H9 (cell line): ENCODE results near the gene TPPP3. TPM values are rescaled to one million over a fixed set of nuclear protein-coding genes. Genes with fewer than 3 reads are reported as not detected.

Experiments used
- DNase-seq: peaks from one replicate; pipeline ENCODE4 v3.0.0-alpha.2; 2017
- H2AFZ ChIP-seq: one replicate; pipeline ENCODE4 v1.6.1; 2013; ENCODE audit warnings: mild to moderate bottlenecking, low read length, control low read depth, moderate library complexity
- H2AK5ac ChIP-seq: 2 replicates; pipeline ENCODE4 v1.6.1; 2013; ENCODE audit warnings: low read length, control low read depth, mixed read lengths; ENCODE audit not compliant: insufficient read length
- H2BK120ac ChIP-seq: one replicate; pipeline ENCODE4 v1.6.1; 2013; ENCODE audit warnings: low read depth, mild to moderate bottlenecking, low read length, control low read depth, inconsistent platforms; ENCODE audit not compliant: poor library complexity, severe bottlenecking
- H2BK12ac ChIP-seq: 2 replicates; pipeline ENCODE4 v1.6.1; 2013; ENCODE audit warnings: low read length, control low read depth, mixed read lengths, low read depth; ENCODE audit not compliant: insufficient read length
- H2BK15ac ChIP-seq: 2 replicates; pipeline ENCODE4 v1.6.1; 2013; ENCODE audit warnings: low read depth, low read length, control low read depth
- H2BK20ac ChIP-seq: one replicate; pipeline ENCODE4 v1.6.1; 2013; ENCODE audit warnings: low read depth, mild to moderate bottlenecking, low read length, control low read depth, inconsistent platforms; ENCODE audit not compliant: poor library complexity, severe bottlenecking
- H2BK5ac ChIP-seq: 2 replicates; pipeline ENCODE4 v1.6.1; 2013; ENCODE audit warnings: low read length, control low read depth, mixed read lengths; ENCODE audit not compliant: insufficient read length
- H3K14ac ChIP-seq: 2 replicates; pipeline ENCODE4 v1.6.1; 2013; ENCODE audit warnings: low read length, control low read depth; ENCODE audit not compliant: insufficient read depth
- H3K18ac ChIP-seq: 2 replicates; pipeline ENCODE4 v1.6.1; 2013; ENCODE audit warnings: low read depth, mild to moderate bottlenecking, mixed read lengths, low read length, control low read depth; ENCODE audit not compliant: insufficient read length
- H3K23ac ChIP-seq: 2 replicates; pipeline ENCODE4 v1.6.1; 2013; ENCODE audit warnings: low read length, control low read depth, mixed read lengths, low read depth; ENCODE audit not compliant: insufficient read length
- H3K23me2 ChIP-seq: 2 replicates; pipeline ENCODE4 v1.6.1; 2013; ENCODE audit warnings: low read depth, mild to moderate bottlenecking, mixed read lengths, low read length, control low read depth; ENCODE audit not compliant: insufficient read length, poor library complexity, severe bottlenecking
- H3K27ac ChIP-seq: 2 replicates; pipeline ENCODE4 v1.5.1; 2013; ENCODE audit warnings: low read length, control low read depth, mixed read lengths, low read depth; ENCODE audit not compliant: insufficient read length
- H3K27me3 ChIP-seq: 2 replicates; pipeline ENCODE4 v1.6.1; 2013; ENCODE audit warnings: low read length, control low read depth, inconsistent platforms; ENCODE audit not compliant: insufficient read depth
- H3K4ac ChIP-seq: 2 replicates; pipeline ENCODE4 v1.6.1; 2013; ENCODE audit warnings: low read depth, mild to moderate bottlenecking, control low read depth, inconsistent platforms, low read length, moderate library complexity
- H3K4me1 ChIP-seq: 2 replicates; pipeline ENCODE4 v1.6.1; 2013; ENCODE audit warnings: low read length, control low read depth, inconsistent platforms; ENCODE audit not compliant: insufficient read depth
- H3K4me2 ChIP-seq: 2 replicates; pipeline ENCODE4 v1.6.1; 2013; ENCODE audit warnings: low read length, control low read depth, mixed read lengths; ENCODE audit not compliant: insufficient read length, insufficient read depth
- H3K56ac ChIP-seq: 2 replicates; pipeline ENCODE4 v1.6.1; 2013; ENCODE audit warnings: low read depth, mild to moderate bottlenecking, mixed read lengths, low read length, control low read depth; ENCODE audit not compliant: insufficient read length
- H3K79me1 ChIP-seq: 2 replicates; pipeline ENCODE4 v1.6.1; 2013; ENCODE audit warnings: low read depth, mild to moderate bottlenecking, moderate library complexity, low read length, control low read depth, inconsistent platforms; ENCODE audit not compliant: insufficient read depth, poor library complexity, severe bottlenecking
- H3K79me2 ChIP-seq: 2 replicates; pipeline ENCODE4 v1.6.1; 2013; ENCODE audit warnings: low read length, control low read depth, inconsistent platforms; ENCODE audit not compliant: insufficient read depth
- H3K9ac ChIP-seq: 2 replicates; pipeline ENCODE4 v1.6.1; 2013; ENCODE audit warnings: low read length, control low read depth, mixed read lengths; ENCODE audit not compliant: insufficient read length; ENCODE audit errors: extremely low read depth
- H3K9me3 ChIP-seq: one replicate; pipeline ENCODE4 v1.6.1; 2013; ENCODE audit warnings: low read depth, low read length, inconsistent platforms; ENCODE audit not compliant: control insufficient read depth
- H3T11ph ChIP-seq: one replicate; pipeline ENCODE4 v1.6.1; 2013; ENCODE audit warnings: mild to moderate bottlenecking, low read length, control low read depth, inconsistent platforms
- H4K20me1 ChIP-seq: one replicate; pipeline ENCODE4 v1.6.1; 2013; ENCODE audit not compliant: control insufficient read depth, insufficient read length, insufficient read depth
- H4K5ac ChIP-seq: 2 replicates; pipeline ENCODE4 v1.6.1; 2013; ENCODE audit warnings: low read depth, mild to moderate bottlenecking, mixed read lengths, low read length, control low read depth; ENCODE audit not compliant: insufficient read length
- H4K8ac ChIP-seq: replicated peaks from 2 replicates; pipeline ENCODE4 v1.6.1; 2013; ENCODE audit warnings: low read length, control low read depth, mixed read lengths, low read depth; ENCODE audit not compliant: insufficient read length
- H4K91ac ChIP-seq: 2 replicates; pipeline ENCODE4 v1.6.1; 2013; ENCODE audit warnings: low read depth, mild to moderate bottlenecking, moderate library complexity, mixed read lengths, low read length, control low read depth; ENCODE audit not compliant: insufficient read length
- H3K27ac Mint-ChIP-seq, 3 experiments: 2 replicates in 2 of 3; 3 replicates in 1 of 3; pipeline ENCODE4 v1.8.0; 2020 to 2021; ENCODE audit warnings: mixed read lengths in 3 of 3, mild to moderate bottlenecking in 1 of 3, moderate library complexity in 1 of 3
- H3K27me3 Mint-ChIP-seq: 2 replicates; pipeline ENCODE4 v1.8.0; 2021; ENCODE audit warnings: low read depth, mild to moderate bottlenecking, moderate library complexity, mixed read lengths
- H3K36me3 Mint-ChIP-seq, 3 experiments: 2 replicates in 2 of 3; 3 replicates in 1 of 3; pipeline ENCODE4 v1.8.0; 2020 to 2021; ENCODE audit warnings: low read depth in 3 of 3, mixed read lengths in 3 of 3; ENCODE audit not compliant: insufficient read depth in 1 of 3
- H3K4me1 Mint-ChIP-seq, 2 experiments: 2 replicates each; pipeline ENCODE4 v1.8.0; 2020; ENCODE audit warnings: mixed read lengths in 2 of 2
- H3K4me3 Mint-ChIP-seq, 2 experiments: 2 replicates in 1 of 2; 3 replicates in 1 of 2; pipeline ENCODE4 v1.8.0; 2020 to 2021; ENCODE audit warnings: mild to moderate bottlenecking in 2 of 2, mixed read lengths in 2 of 2, moderate library complexity in 1 of 2
- H3K9me3 Mint-ChIP-seq, 2 experiments: 2 replicates in 1 of 2; 3 replicates in 1 of 2; pipeline ENCODE4 v1.8.0; 2020; ENCODE audit warnings: mild to moderate bottlenecking in 2 of 2, mixed read lengths in 2 of 2, moderate library complexity in 1 of 2
- CTCF ChIP-seq: fragments of 200-600 bp; sonication (generic); conservative IDR thresholded peaks from 3 replicates; pipeline ENCODE4 v1.8.0; 2021; ENCODE audit warnings: antibody characterized with exemption, mild to moderate bottlenecking
- WGBS: extraction: QIAGEN DNeasy Blood & Tissue Kit; methylation state at CpG from one replicate; pipeline ENCODE4 v1.1.7; 2013; ENCODE audit warnings: missing lambda C conversion rate, low lambda C conversion rate, mixed read lengths; ENCODE audit not compliant: insufficient read length; ENCODE audit errors: extremely low coverage; 5-methylcytosine and 5-hydroxymethylcytosine counted together
- total RNA-seq: library from RNA; stranded (reverse); gene quantifications from 2 replicates; pipeline ENCODE4 v1.2.1, GENCODE V29; 2021

TPPP3 gene
- total RNA-seq, 1 experiment from 2014 or later, result 0.79 TPM

- WGBS, result no CpG with 5 or more reads among the region's 16 CpGs
- Histone ChIP-seq H4K20me1 (no peaks in the 10 kb centered on the region), H3K9ac (no peak overlapping the region), H3K23me2 (peaks cover 11% of the 10 kb centered on the region), H3T11ph (no peak overlapping the region), H3K18ac (no peak overlapping the region), H4K91ac (no peak overlapping the region), H4K5ac (no peak overlapping the region), H2BK20ac (no peak overlapping the region), H2BK15ac (no peak overlapping the region), H3K79me1 (no peaks in the 10 kb centered on the region), H3K4me2 (no peak overlapping the region), H3K27ac (no peak overlapping the region), H2BK12ac (no peak overlapping the region), H3K4ac (no peak overlapping the region), H3K14ac (no peak overlapping the region), H2BK5ac (no peak overlapping the region), H3K27me3 (no peaks in the 10 kb centered on the region), H3K79me2 (no peaks in the 10 kb centered on the region; the same call in 1 of the 2 replicates), H2AFZ (no peak overlapping the region), H4K8ac (no peak overlapping the region), H2BK120ac (no peak overlapping the region), H3K23ac (no peak overlapping the region), H3K56ac (no peak overlapping the region), H3K4me1 (peaks cover 4% of the 10 kb centered on the region; the same call in 1 of the 2 replicates), H2AK5ac (no peak overlapping the region), H3K9me3 (no peaks in the 10 kb centered on the region)
- Mint-ChIP-seq H3K9me3 (no peaks in the 10 kb centered on the region), H3K27me3 (no peaks in the 10 kb centered on the region; the same call in 1 of the 2 replicates), H3K36me3 (peaks cover 10 to 35% (median 22%) of the 10 kb centered on the region in 3 experiments; a peak in 6 of 7 replicates), H3K4me3 (no peak overlapping the region), H3K4me1 (peaks cover 26 to 27% of the 10 kb centered on the region in 2 experiments), H3K27ac (peak overlapping the region in 1 of 3 experiments; percentile 44; a peak in 1 of 7 replicates)
- DNase-seq, result no peak
- peak; percentile 26; the same call in 1 of the 3 replicates for TF ChIP-seq CTCF
These were observed 42.5 kb upstream of the TPPP3 start for GRCh38 chr16:67435758-67436164.
